ENCODE results near the gene ABCA7. TPM values are rescaled to one million over a fixed set of nuclear protein-coding genes. Genes with fewer than 3 reads are reported as not detected.
"Not testable (repeated sequence)": the region's sequence is repeated elsewhere in the genome, so short reads cannot be mapped to it uniquely, and the experiment has no call there.

The ABCA7 gene
- total RNA-seq, 4 donors from 2014 or later = 15.5 to 58.7 (median 29.8) TPM

DNA sequence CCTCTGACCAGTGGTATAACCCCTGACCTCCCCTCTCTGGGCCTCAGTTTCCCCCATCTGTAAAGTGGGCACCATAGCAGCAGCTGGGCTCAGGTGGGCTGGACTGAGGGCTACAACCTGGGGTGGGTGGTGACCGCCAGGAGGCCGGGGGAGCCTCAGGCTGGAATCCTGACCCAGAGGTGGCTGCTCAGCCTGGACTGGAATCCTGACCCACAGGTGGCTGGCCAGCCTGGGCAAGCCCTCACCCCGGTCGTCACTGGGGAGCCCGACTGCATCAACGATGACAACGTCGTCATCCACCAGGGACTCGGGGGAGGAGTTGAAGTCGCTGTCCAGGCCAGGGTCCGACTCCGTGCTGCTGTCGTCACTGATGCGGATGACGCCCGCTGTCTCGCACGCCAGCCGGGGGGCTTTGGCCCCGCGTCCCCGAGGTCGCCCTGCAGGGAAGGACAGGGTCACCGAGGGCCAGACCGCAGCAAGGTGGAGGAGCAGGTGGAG lies 74.1 kb downstream of the ABCA7 start:
- TF ChIP-seq, protein P1, sequence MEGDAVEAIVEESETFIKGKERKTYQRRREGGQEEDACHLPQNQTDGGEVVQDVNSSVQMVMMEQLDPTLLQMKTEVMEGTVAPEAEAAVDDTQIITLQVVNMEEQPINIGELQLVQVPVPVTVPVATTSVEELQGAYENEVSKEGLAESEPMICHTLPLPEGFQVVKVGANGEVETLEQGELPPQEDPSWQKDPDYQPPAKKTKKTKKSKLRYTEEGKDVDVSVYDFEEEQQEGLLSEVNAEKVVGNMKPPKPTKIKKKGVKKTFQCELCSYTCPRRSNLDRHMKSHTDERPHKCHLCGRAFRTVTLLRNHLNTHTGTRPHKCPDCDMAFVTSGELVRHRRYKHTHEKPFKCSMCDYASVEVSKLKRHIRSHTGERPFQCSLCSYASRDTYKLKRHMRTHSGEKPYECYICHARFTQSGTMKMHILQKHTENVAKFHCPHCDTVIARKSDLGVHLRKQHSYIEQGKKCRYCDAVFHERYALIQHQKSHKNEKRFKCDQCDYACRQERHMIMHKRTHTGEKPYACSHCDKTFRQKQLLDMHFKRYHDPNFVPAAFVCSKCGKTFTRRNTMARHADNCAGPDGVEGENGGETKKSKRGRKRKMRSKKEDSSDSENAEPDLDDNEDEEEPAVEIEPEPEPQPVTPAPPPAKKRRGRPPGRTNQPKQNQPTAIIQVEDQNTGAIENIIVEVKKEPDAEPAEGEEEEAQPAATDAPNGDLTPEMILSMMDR (IDR thresholded peaks at IDR 0.05) = no peak
- TF ChIP-seq POLR2A (IDR thresholded peaks at IDR 0.05) = no peak
- intact Hi-C loops (cut with DNase I) = loop anchor here (5.0 kb wide), 1 partner anchor 78 kb away; no protein-coding TSS in a partner anchor
- no peak for DNase-seq
- Histone ChIP-seq H3K4me1 (peaks cover 4 to 14% of the 10 kb centered on the region in 2 donors), H3K9me3 (no peaks in the 10 kb centered on the region), H3K27ac (peak overlapping the region; percentile 69 to 76 (median 73)), H3K27me3 (no peaks in the 10 kb centered on the region), H3K36me3 (peaks cover 60 to 82% of the 10 kb centered on the region in 2 donors), H3K4me3 (replicated peaks in 1 of 3) (no peak overlapping the region)
- WGBS, 2 donors = 97% methylated on average over 17 to 25 of the region's 25 CpGs

DNA sequence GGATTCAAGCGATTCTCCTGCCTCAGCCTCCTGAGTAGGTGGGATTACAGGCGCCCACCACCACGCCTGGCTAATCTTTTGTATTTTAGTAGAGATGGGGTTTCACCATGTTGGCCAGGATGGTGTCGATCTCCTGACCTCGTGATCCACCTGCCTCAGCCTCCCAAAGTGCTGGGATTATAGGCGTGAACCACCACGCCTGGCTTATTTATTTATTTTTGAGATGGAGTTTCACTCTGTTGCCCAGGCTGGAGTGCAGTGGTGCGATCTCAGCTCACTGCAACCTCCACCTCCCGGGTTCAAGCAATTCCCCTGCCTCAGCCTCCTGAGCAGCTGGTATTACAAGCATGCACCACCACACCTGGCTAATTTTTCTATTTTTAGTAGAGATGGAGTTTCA lies 74.8 kb downstream of the ABCA7 start:
- H3K27ac ChIP-seq; H3K4me3 ChIP-seq (replicated peaks in 1 of 3); H3K9me3 ChIP-seq; DNase-seq; H3K27me3 ChIP-seq: not testable (repeated sequence)
- H3K36me3 ChIP-seq = peaks cover 63 to 83% of the 10 kb centered on the region in 2 donors
- H3K4me1 ChIP-seq = peaks cover 4 to 14% of the 10 kb centered on the region in 2 donors
- intact Hi-C loops (cut with DNase I) = loop anchor here (5.0 kb wide), 1 partner anchor 78 kb away; no protein-coding TSS in a partner anchor
- WGBS, 2 donors = 95% methylated on average over 9 of the region's 9 CpGs

Small RNA genes within 50 kb of the gene (small RNA-seq; reads per million reads assigned to genes)
- gene RNU6-2 = not detected

Other genes starting within 250 kb of the ABCA7 start
- gene PTBP1, start 242.7 kb upstream of the ABCA7 start, total RNA-seq = 100 to 1,000 TPM; 161 to 277 (median 199) TPM
- gene PLPPR3, start 218.2 kb upstream of the ABCA7 start, total RNA-seq = not detected
- gene AZU1, start 212.3 kb upstream of the ABCA7 start, total RNA-seq = not detected
- gene PRTN3, start 199.1 kb upstream of the ABCA7 start, total RNA-seq = not detected
- 1 to 10 TPM in 3 of 4 donors, not detected in 1; 1.9 to 2.1 (median 2.1) TPM for gene ELANE, start 187.8 kb upstream of the ABCA7 start, total RNA-seq
- 1,000 to 10,000 TPM in 1 of 4 donors, 100 to 1,000 TPM in 3; 339 to 1,037 (median 506) TPM for gene CFD, start 180.4 kb upstream of the ABCA7 start, total RNA-seq
- 10 to 100 TPM; 33.2 to 66.5 (median 54.3) TPM for gene MED16, start 146.9 kb upstream of the ABCA7 start, total RNA-seq
- not detected for gene RNU6-9, start 146.6 kb upstream of the ABCA7 start, total RNA-seq
- 10 to 100 TPM; 29.2 to 45.8 (median 34.9) TPM for gene R3HDM4, start 126.9 kb upstream of the ABCA7 start, total RNA-seq
- not detected for gene KISS1R, start 122.8 kb upstream of the ABCA7 start, total RNA-seq
- 1 to 10 TPM; 2.6 to 7.7 (median 3.9) TPM for gene ARID3A, start 114.1 kb upstream of the ABCA7 start, total RNA-seq
- gene WDR18, start 55.8 kb upstream of the ABCA7 start, total RNA-seq = 10 to 100 TPM; 15.2 to 73.5 (median 46.8) TPM
- gene GRIN3B, start 39.7 kb upstream of the ABCA7 start, total RNA-seq = under 1 TPM in 1 of 4 donors, not detected in 3; 0.22 TPM
- gene TMEM259, start 19.0 kb upstream of the ABCA7 start, total RNA-seq = 100 to 1,000 TPM; 162 to 238 (median 192) TPM
- gene RNU6-2, start 18.6 kb upstream of the ABCA7 start, total RNA-seq = not detected
- 10 to 100 TPM; 60.7 to 88.2 (median 82.2) TPM for gene CNN2, start 13.5 kb upstream of the ABCA7 start, total RNA-seq
- 10 to 100 TPM; 11.5 to 19.8 (median 14.4) TPM for gene ARHGAP45, start 27.1 kb downstream of the ABCA7 start, total RNA-seq
- 100 to 1,000 TPM in 3 of 4 donors, 10 to 100 TPM in 1; 87.6 to 264 (median 163) TPM for gene POLR2E, start 55.3 kb downstream of the ABCA7 start, total RNA-seq
- gene GPX4, start 63.9 kb downstream of the ABCA7 start, total RNA-seq = 100 to 1,000 TPM; 350 to 485 (median 414) TPM
- 10 to 100 TPM; 22.8 to 69.0 (median 25.5) TPM for gene SBNO2, start 134.2 kb downstream of the ABCA7 start, total RNA-seq
- gene STK11, start 165.7 kb downstream of the ABCA7 start, total RNA-seq = 10 to 100 TPM; 60.2 to 83.4 (median 71.1) TPM
- gene CBARP, start 197.9 kb downstream of the ABCA7 start, total RNA-seq = 1 to 10 TPM in 3 of 4 donors, under 1 TPM in 1; 0.73 to 3.2 (median 1.5) TPM
- gene ATP5F1D, start 201.6 kb downstream of the ABCA7 start, total RNA-seq = 100 to 1,000 TPM in 1 of 4 donors, 10 to 100 TPM in 3; 39.2 to 182 (median 83.0) TPM
- gene MIDN, start 208.5 kb downstream of the ABCA7 start, total RNA-seq = 10 to 100 TPM; 16.2 to 89.2 (median 17.9) TPM
- gene CIRBP, start 229.2 kb downstream of the ABCA7 start, total RNA-seq = 1,000 to 10,000 TPM in 2 of 4 donors, 100 to 1,000 TPM in 2; 679 to 1,194 (median 893) TPM
- gene FAM174C, start 235.4 kb downstream of the ABCA7 start, total RNA-seq = 100 to 1,000 TPM in 1 of 4 donors, 10 to 100 TPM in 3; 50.8 to 114 (median 64.6) TPM
- not detected for gene EFNA2, start 245.8 kb downstream of the ABCA7 start, total RNA-seq